Measurements from ENCODE around the gene CELF4.

CELF4 gene

DNA sequence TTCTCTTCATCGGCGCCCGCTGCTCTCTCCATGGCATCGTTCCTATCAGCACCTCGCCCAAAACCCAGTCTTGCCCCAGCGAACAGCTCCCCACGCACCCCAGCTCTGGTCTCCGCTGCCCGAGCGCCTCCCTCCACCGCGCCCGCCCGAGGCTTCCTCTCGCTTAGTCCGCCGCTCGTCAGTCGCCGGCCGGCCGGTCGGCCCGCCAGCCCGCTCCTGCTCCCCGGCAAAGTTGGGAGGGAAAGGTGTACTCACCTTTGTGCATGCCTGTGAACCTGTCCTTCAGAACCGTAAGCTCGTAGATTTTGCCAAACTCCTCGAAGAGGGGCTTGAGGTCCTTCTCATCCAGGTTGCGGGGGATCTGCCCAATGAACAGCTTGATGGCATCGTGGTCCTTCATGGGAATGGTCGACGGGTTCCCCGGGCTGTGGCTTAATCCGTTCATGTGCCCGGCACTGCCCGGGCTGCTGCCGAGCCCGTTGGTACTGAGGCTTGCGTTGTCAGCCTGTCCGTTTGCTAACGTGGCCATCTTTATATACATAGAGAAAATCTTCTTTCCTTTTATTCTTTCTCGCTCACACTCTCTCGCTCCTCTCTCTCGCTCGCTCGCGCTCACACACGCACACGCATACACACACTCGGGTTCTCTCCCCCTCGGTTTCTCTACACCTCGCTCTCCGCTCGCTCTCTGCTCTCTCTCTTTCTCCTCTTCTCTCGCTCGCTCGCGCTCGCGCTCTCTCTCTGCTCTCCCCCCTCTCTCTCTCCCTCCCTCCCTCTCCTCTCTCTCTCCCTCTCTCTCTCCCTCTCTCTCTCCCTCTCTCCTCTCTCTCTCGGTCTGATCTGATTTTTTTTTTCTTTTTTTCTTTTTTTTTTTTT, at the start of gene CELF4:
CELF4 (minus strand) TSS at position 698 of the 876 bp plus-strand sequence.
- no peak for DNase-seq (ENCODE audit: low read depth)

DNA sequence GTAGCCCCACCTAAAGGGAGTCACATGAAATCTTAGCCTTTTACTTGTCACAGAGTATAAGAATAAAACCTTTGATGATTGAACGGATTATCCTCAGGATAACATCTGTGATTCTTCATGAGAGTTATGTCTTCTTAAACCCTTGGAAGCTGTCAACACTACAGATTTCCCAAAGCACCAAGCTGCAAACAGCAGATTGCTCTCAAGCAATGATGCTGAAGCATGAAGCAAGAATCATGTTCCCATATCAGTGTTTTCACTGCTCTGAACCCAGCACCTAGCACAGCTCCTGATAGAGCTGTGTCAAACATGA, 47.6 kb upstream of the CELF4 start:
- no peak for DNase-seq (ENCODE audit: low read depth)

DNA sequence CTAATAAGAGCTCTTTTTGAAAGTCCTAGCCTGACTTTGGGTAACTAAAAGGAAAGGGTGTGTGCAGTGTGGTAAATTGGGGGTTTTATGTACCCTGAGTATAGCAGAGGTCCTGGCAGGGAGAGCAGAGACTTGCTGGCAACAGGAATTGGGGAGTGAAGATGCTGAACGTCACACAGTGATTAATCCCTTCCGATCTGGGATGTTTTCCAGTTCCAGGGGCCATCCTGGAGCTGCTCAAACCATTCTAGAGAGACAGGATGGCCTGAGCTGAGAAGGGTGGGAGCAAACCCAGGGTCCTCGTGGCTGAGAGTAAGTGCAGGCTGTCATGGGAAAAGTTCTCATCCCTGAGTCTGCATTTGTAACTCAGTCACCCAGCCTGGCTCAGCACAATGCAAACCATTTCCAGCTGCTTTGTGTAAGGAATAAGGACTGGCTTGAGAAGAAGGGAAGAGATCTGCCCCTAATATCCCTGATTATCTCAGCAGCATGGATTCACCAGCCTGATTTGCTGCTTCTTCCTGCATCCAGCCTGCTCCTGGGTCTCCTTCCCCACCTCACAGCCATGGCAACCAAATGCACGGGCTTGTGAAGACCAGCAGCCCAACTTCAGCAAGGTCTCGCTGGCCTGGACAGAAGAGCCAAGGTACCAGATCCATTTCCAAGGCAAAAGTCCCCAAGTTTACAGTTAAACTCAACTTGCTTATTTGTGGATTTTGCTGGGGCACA, 47.1 kb upstream of the CELF4 start:
- no peak for DNase-seq (ENCODE audit: low read depth)

- no peak for DNase-seq (ENCODE audit: low read depth)
Measured at GRCh38 chr18:37611614-37612279, 46.1 kb upstream of the CELF4 start.

DNA sequence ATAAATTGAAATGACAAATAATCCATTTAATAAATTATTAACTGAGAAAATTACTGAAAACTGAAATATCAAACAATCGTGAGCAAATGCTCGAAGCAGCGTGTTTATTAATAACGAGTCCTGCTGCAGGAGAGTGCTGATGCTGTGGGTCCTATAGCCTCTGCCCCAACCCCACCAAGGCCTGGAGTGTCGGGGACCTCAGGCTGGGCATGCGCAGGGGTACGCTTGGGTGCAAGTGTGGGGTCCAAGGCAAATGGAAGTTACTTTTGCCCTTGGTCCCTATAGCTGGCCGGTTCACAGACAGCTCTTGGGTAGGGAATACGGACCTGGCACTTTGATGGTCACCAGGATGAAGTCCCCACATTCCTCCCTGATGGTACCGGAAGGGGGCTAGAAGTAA, 43.3 kb upstream of the CELF4 start:
- DNase-seq (ENCODE audit: low read depth), result no peak

- DNase-seq (ENCODE audit: low read depth), result no peak
Measured at GRCh38 chr18:37607281-37607680, 41.7 kb upstream of the CELF4 start.

GRCh38 chr18:37604032-37604431, 38.4 kb upstream of the CELF4 start:
- no peak for DNase-seq (ENCODE audit: low read depth)

GRCh38 chr18:37598966-37599896, 33.6 kb upstream of the CELF4 start:
- no peak for DNase-seq (ENCODE audit: low read depth)

GRCh38 chr18:37598396-37598795, 32.8 kb upstream of the CELF4 start:
- no peak for DNase-seq (ENCODE audit: low read depth)

- no peak for DNase-seq (ENCODE audit: low read depth)
Measured at GRCh38 chr18:37590346-37590745, 24.7 kb upstream of the CELF4 start.

DNA sequence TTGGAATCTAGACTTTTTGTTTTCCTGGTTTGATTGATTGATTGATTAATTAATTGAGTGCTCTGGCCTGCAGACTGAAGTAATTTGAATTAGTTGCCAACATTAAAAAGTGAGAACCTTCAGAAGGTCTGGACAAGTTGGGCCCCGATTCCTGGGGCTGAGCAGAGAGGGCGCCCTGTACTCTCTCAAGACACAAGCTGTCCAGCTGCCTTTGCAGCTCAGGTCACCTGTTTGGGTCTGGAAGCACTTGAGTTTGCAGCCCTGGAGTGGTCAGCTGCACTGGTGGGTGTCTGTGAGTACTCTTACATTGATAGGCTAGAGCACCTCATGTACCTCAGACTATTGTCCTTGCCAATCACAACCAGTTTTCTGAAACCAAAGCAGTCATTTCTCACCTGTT, 22.7 kb upstream of the CELF4 start:
- DNase-seq (ENCODE audit: low read depth), result no peak

DNA sequence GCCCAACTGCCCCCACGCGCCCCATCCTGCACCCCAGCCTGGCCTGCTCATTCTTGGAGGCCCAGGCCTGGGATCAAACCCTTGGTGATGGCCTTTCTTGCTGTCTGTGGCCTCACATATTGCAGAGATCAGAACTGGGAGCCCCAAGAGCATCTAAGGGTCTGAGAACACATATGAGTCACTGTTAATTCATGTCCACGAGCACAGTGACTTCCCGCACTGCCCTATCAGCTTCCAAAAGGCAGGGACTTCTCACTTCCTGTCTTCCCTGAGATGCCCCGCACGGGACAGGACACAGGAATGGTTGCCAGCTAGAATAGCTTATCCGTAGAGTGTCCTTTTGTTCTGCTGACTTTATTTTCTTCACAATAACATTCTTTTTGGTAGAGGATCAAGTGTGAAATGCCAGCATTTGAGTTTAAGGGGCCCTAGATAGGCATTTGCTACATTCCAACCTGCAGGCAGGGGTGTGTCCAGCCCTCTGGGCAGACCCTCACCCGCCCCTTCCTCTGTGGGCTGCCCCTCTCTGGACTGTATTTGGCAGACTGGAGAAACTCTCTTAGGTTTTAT, 21.1 kb upstream of the CELF4 start:
- DNase-seq (ENCODE audit: low read depth), result no peak

DNA sequence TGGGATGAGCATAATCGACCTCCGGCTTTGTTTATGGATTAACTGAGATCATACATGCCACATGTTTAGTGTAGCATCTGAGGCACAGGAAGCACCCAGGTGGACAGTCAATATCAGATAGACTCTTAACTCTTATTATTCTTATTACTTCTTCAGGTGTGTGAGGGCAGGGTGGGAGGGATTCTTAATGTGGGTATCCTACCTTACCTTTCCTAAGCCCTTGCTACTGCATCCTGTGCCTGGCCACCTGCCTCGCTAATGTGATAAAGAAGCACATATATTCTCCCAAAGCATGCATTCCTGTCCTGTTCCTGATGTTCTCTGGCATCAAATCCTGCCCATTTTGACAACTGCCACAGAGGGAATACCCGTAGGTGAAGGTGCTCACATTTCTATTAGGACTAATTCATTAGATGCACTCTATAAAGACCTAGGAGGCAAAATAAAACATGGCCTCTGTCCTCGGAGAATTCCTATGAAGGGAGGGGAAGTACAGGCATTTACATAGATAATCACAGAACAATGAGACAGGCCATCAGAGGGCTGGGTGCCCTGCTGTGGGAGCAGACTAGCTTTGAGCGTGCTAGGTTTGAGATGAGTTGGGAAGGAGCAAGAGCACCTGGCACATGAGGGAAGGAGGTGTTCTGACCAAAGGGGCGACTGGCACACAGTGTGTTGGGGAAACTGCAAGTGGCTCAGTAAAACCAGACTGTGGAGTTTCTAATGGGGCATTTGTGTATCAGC, 19.5 kb upstream of the CELF4 start:
- DNase-seq (ENCODE audit: low read depth), result no peak

DNA sequence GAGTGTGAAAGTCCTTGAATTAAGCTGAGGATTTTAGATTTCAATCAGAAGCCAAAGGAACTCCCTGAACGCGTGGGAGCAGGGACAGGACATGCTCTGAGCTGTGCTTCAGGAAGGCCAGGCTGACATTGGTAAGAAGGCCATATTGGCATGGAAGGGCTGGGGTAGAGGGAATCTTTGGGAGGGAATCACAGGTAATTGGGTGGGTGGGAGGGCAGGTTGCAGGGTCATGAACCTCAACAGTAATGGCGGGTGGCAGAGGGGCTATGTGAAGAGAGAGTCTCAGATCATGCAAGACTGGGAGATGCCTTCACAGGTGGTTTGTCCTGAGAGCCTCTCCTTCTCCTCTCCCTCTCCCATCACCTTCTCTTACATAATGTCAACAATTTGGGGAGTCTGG, 18.6 kb upstream of the CELF4 start:
- no peak for DNase-seq (ENCODE audit: low read depth)

GRCh38 chr18:37582261-37582660, 16.7 kb upstream of the CELF4 start:
- no peak for DNase-seq (ENCODE audit: low read depth)

GRCh38 chr18:37578886-37579513, 13.4 kb upstream of the CELF4 start:
- no peak for DNase-seq (ENCODE audit: low read depth)

- no peak for DNase-seq (ENCODE audit: low read depth)
Measured at GRCh38 chr18:37578182-37578678, 12.6 kb upstream of the CELF4 start.

- no peak for DNase-seq (ENCODE audit: low read depth)
Measured at GRCh38 chr18:37577051-37577611, 11.5 kb upstream of the CELF4 start.

GRCh38 chr18:37575646-37576045, 10.0 kb upstream of the CELF4 start:
- DNase-seq (ENCODE audit: low read depth), result no peak

- no peak for DNase-seq (ENCODE audit: low read depth)
Measured at GRCh38 chr18:37574113-37574512, 8.5 kb upstream of the CELF4 start.
